CD14-positive monocyte (primary cell): ENCODE measurements around the gene NAA40. TPM values are rescaled to one million over a fixed set of nuclear protein-coding genes. Genes with fewer than 3 reads are reported as not detected.
A peak's percentile ranks its signal among the peaks of the same experiment; 100 is the strongest.

Source experiments
- DNase-seq, 3 donors: peaks; one replicate each; pipeline ENCODE4 v3.0.0-alpha.2; 2011 to 2022
- H2AFZ ChIP-seq: 2 replicates; pipeline ENCODE4 v1.6.0; 2012; ENCODE audit warnings: mild to moderate bottlenecking, low read depth, low read length, inconsistent platforms; ENCODE audit not compliant: insufficient read depth, poor library complexity, severe bottlenecking
- H3K27ac ChIP-seq, 2 donors: 1 replicate in 1 of 2; 2 replicates in 1 of 2; pipeline ENCODE4 v1.5.1; 2012 to 2013; ENCODE audit warnings: low read length in 2 of 2, control low read depth in 1 of 2, inconsistent platforms in 1 of 2, low read depth in 1 of 2, mild to moderate bottlenecking in 1 of 2
- H3K27me3 ChIP-seq, 2 donors: one replicate each; pipeline versions ENCODE4 v1.6.0 to v1.6.1; 2011 to 2013; ENCODE audit warnings: low read length in 2 of 2; ENCODE audit not compliant: control insufficient read depth in 2 of 2, insufficient read depth in 2 of 2
- H3K36me3 ChIP-seq, 2 donors: replicated peaks in 1 of 2; 1 replicate in 1 of 2; 2 replicates in 1 of 2; pipeline versions ENCODE4 v1.5.1 to v1.6.1; 2012 to 2013; ENCODE audit warnings: low read length in 2 of 2, control low read depth in 1 of 2, inconsistent platforms in 1 of 2, mild to moderate bottlenecking in 1 of 2; ENCODE audit not compliant: insufficient read depth in 2 of 2, control insufficient read depth in 1 of 2
- H3K4me1 ChIP-seq, 2 donors: 1 replicate in 1 of 2; 2 replicates in 1 of 2; pipeline versions ENCODE4 v1.5.1 to v1.6.1; 2012 to 2013; ENCODE audit warnings: low read length in 2 of 2, control low read depth in 1 of 2, inconsistent platforms in 1 of 2, mild to moderate bottlenecking in 1 of 2, moderate library complexity in 1 of 2; ENCODE audit not compliant: insufficient read depth in 2 of 2, control insufficient read depth in 1 of 2
- H3K4me2 ChIP-seq: replicated peaks from 2 replicates; pipeline ENCODE3; 2012; ENCODE audit warnings: low read length, moderate library complexity, mild to moderate bottlenecking; ENCODE audit not compliant: poor library complexity, severe bottlenecking; ENCODE audit errors: extremely low read depth
- H3K4me3 ChIP-seq, 3 experiments: fragments of 200-600 bp in 1 of 3; sonication (generic) in 1 of 3; replicated peaks in 1 of 3; 1 replicate in 2 of 3; 2 replicates in 1 of 3; pipeline ENCODE4 v1.5.1; 2011 to 2013; ENCODE audit warnings: low read length in 3 of 3, mild to moderate bottlenecking in 3 of 3, control low read depth in 2 of 3, low read depth in 2 of 3, inconsistent platforms in 1 of 3, moderate library complexity in 1 of 3
- H3K79me2 ChIP-seq: 2 replicates; pipeline ENCODE4 v1.6.0; 2012; ENCODE audit warnings: mild to moderate bottlenecking, control low read depth, inconsistent platforms, low read length, moderate library complexity; ENCODE audit not compliant: insufficient read depth
- H3K9ac ChIP-seq: 2 replicates; pipeline ENCODE4 v1.6.0; 2017; ENCODE audit warnings: low read length, mild to moderate bottlenecking; ENCODE audit not compliant: insufficient read depth, poor library complexity, severe bottlenecking
- H3K9me3 ChIP-seq, 2 donors: replicated peaks in 1 of 2; 1 replicate in 1 of 2; 2 replicates in 1 of 2; pipeline versions ENCODE4 v1.5.1 to v1.6.1; 2012 to 2013; ENCODE audit warnings: low read length in 2 of 2, control low read depth in 1 of 2; ENCODE audit not compliant: control insufficient read depth in 1 of 2, insufficient read depth in 1 of 2
- H4K20me1 ChIP-seq: 2 replicates; pipeline ENCODE4 v1.6.0; 2012; ENCODE audit warnings: mild to moderate bottlenecking, low read length, control low read depth, moderate library complexity; ENCODE audit not compliant: insufficient read depth
- H3K27ac Mint-ChIP-seq, 7 donors: one replicate each; pipeline ENCODE4 v1.8.0; 2020; ENCODE audit warnings: mild to moderate bottlenecking in 7 of 7, mixed read lengths in 7 of 7, moderate library complexity in 6 of 7, inconsistent platforms in 2 of 7
- H3K27me3 Mint-ChIP-seq, 3 donors: one replicate each; pipeline ENCODE4 v1.8.0; 2021 to 2022; ENCODE audit warnings: low read depth in 3 of 3, mild to moderate bottlenecking in 3 of 3, mixed read lengths in 3 of 3, moderate library complexity in 3 of 3, inconsistent platforms in 1 of 3
- H3K36me3 Mint-ChIP-seq, 2 donors: one replicate each; pipeline ENCODE4 v1.8.0; 2020; ENCODE audit warnings: mixed read lengths in 2 of 2, inconsistent platforms in 1 of 2, mild to moderate bottlenecking in 1 of 2
- H3K4me1 Mint-ChIP-seq: one replicate; pipeline ENCODE4 v1.8.0; 2020; ENCODE audit warnings: mild to moderate bottlenecking, mixed read lengths
- H3K4me3 Mint-ChIP-seq, 2 donors: one replicate each; pipeline ENCODE4 v1.8.0; 2020; ENCODE audit warnings: mild to moderate bottlenecking in 2 of 2, mixed read lengths in 2 of 2, moderate library complexity in 1 of 2
- H3K9me3 Mint-ChIP-seq, 7 donors: one replicate each; pipeline ENCODE4 v1.8.0; 2020 to 2022; ENCODE audit warnings: mixed read lengths in 7 of 7, mild to moderate bottlenecking in 6 of 7, moderate library complexity in 6 of 7, inconsistent platforms in 2 of 7
- CTCF ChIP-seq: fragments of 200-600 bp; IDR thresholded peaks from one replicate; pipeline ENCODE4 v1.8.0; 2022; ENCODE audit warnings: antibody characterized with exemption, mild to moderate bottlenecking
- WGBS: methylation state at CpG from one replicate; pipeline ENCODE4 v1.1.5; 2013; ENCODE audit warnings: missing lambda C conversion rate; ENCODE audit not compliant: insufficient coverage; 5-methylcytosine and 5-hydroxymethylcytosine counted together
- intact Hi-C, 2 donors: fragments of 100-400 bp; cut with micrococcal nuclease; formaldehyde crosslinking; loops; one replicate each; pipeline versions ENCODE4 v1.15.0 to v1.15.1; 2023
- polyA plus RNA-seq, 3 donors: library from polyadenylated mRNA; depleted of rRNA in 1 of 3; unstranded in 2 of 3; stranded (reverse) in 1 of 3; fragments of 300-500 nt in 2 of 3; fragments of >200 nt in 1 of 3; fragmentation: Illumina TruSeq in 2 of 3; gene quantifications; 1 replicate in 2 of 3; 2 replicates in 1 of 3; pipeline ENCODE4 v1.2.3, GENCODE V29; 2012 to 2021

The NAA40 gene
- polyA plus RNA-seq, 3 donors: 1.5 to 14.5 (median 1.6) TPM

GRCh38 chr11:63914896-63915691, 23.7 kb upstream of the NAA40 start:
- 88% methylated on average over 6 of the region's 20 CpGs for WGBS
- Histone ChIP-seq H3K36me3 (peaks cover 6 to 8% of the 10 kb centered on the region in 2 donors), H2AFZ (no peak overlapping the region), H3K4me1 (peaks cover 30 to 39% of the 10 kb centered on the region in 2 donors), H3K4me2 (no peak overlapping the region), H4K20me1 (peaks cover 51% of the 10 kb centered on the region), H3K27ac (no peak overlapping the region), H3K9me3 (no peaks in the 10 kb centered on the region), H3K9ac (no peak overlapping the region), H3K79me2 (no peaks in the 10 kb centered on the region), H3K4me3 (no peak overlapping the region), H3K27me3 (peaks cover 18 to 52% of the 10 kb centered on the region in 2 donors)
- peaks cover 3 to 8% of the 10 kb centered on the region in 2 donors for H3K36me3 Mint-ChIP-seq
- peaks cover 0 to 9% (median 2%) of the 10 kb centered on the region in 7 donors for H3K9me3 Mint-ChIP-seq
- no peak for TF ChIP-seq CTCF
- H3K27me3 Mint-ChIP-seq: peaks cover 36 to 60% (median 46%) of the 10 kb centered on the region in 3 donors
- intact Hi-C loops: no loop called here
- no peak overlapping the region for H3K27ac Mint-ChIP-seq
- no peak for DNase-seq
- H3K4me1 Mint-ChIP-seq: peaks cover 17% of the 10 kb centered on the region
- H3K4me3 Mint-ChIP-seq: peak overlapping the region in 1 of 2 donors; percentile 43

GRCh38 chr11:63915961-63916836, 22.6 kb upstream of the NAA40 start:
- Histone ChIP-seq H3K27me3 (peaks cover 18 to 62% of the 10 kb centered on the region in 2 donors), H3K4me1 (peaks cover 30 to 39% of the 10 kb centered on the region in 2 donors), H3K36me3 (no peaks in the 10 kb centered on the region), H3K9me3 (no peaks in the 10 kb centered on the region), H3K27ac (no peak overlapping the region), H3K9ac (peak overlapping the region; percentile 15), H3K4me3 (peak overlapping the region; percentile 11 to 64 (median 16)), H3K79me2 (no peaks in the 10 kb centered on the region), H4K20me1 (peaks cover 41% of the 10 kb centered on the region), H2AFZ (no peak overlapping the region), H3K4me2 (peak overlapping the region; percentile 74)
- DNase-seq: no peak
- Mint-ChIP-seq H3K9me3 (peaks cover 0 to 9% (median 2%) of the 10 kb centered on the region in 7 donors), H3K27ac (peak overlapping the region in 1 of 7 donors; percentile 43), H3K27me3 (peaks cover 37 to 71% (median 47%) of the 10 kb centered on the region in 3 donors), H3K36me3 (peaks cover 0 to 3% of the 10 kb centered on the region in 2 donors), H3K4me3 (peak overlapping the region; percentile 68 to 89), H3K4me1 (peaks cover 17% of the 10 kb centered on the region)
- TF ChIP-seq CTCF: peak; percentile 64
- WGBS: 5% methylated on average over 54 of the region's 56 CpGs
- intact Hi-C loops: no loop called here
